ENCODE measurements around the gene PRDX5. TPM values are rescaled to one million over a fixed set of nuclear protein-coding genes. Genes with fewer than 3 reads are reported as not detected.

Gene PRDX5
- 100 to 1,000 TPM; 442 to 808 TPM for polyA plus RNA-seq

DNA sequence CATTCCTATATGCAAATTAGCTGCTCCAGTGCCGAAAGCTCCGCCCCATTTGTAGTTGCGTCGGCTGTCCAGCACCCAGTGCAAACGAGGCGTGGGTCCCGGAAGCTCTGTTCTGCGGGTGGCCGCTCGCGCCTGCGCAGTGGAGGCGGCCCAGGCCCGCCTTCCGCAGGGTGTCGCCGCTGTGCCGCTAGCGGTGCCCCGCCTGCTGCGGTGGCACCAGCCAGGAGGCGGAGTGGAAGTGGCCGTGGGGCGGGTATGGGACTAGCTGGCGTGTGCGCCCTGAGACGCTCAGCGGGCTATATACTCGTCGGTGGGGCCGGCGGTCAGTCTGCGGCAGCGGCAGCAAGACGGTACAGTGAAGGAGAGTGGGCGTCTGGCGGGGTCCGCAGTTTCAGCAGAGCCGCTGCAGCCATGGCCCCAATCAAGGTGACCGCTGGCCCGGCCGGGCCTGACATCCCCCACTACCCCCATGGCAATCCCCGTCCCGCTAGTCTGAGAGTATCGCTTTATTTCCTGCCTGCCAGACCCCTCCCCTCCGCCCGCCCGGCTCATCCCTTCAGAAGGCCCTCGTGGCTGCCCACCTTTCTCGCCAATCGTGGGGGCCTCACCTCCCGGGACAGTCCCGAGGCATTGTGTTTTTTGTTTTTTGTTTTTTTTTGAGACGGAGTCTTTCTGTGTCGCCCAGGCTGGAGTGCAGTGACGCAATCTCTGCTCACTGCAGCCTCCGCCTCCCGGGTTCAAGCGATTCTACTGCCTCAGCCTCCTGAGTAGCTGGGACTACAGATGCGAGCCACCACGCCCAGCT, at the start of gene PRDX5:
PRDX5 (plus strand) TSS at position 161 of the 805 bp plus-strand sequence; CDS start at position 256, 95 bp downstream.
- Histone ChIP-seq H3K36me3 (ENCODE audit: control insufficient read depth in 2 of 2, insufficient read depth in 2 of 2, low read length in 1 of 2) (peaks cover 0 to 30% of the 10 kb centered on the region in 2 donors), H3K27me3 (ENCODE audit: control insufficient read depth in 1 of 2, insufficient read depth in 2 of 2, low read length in 2 of 2) (no peaks in the 10 kb centered on the region), H3K27ac (ENCODE audit: low read depth in 2 of 2, low read length in 1 of 2) (peak within 1 kb of the TSS; percentile 84 to 99), H3K4me1 (ENCODE audit: control insufficient read depth in 2 of 2, insufficient read depth in 2 of 2, low read length in 1 of 2) (peaks cover 0 to 27% of the 10 kb centered on the region in 2 donors), H3K9me3 (ENCODE audit: control insufficient read depth in 2 of 2, insufficient read depth in 1 of 2, low read depth in 1 of 2, low read length in 1 of 2) (no peaks in the 10 kb centered on the region), H3K4me3 (ENCODE audit: low read depth in 1 of 2, low read length in 2 of 2) (peak within 1 kb of the TSS; percentile 62 to 76)
- WGBS, 2 donors, result 0% methylated on average over 60 to 61 of the region's 61 CpGs

DNA sequence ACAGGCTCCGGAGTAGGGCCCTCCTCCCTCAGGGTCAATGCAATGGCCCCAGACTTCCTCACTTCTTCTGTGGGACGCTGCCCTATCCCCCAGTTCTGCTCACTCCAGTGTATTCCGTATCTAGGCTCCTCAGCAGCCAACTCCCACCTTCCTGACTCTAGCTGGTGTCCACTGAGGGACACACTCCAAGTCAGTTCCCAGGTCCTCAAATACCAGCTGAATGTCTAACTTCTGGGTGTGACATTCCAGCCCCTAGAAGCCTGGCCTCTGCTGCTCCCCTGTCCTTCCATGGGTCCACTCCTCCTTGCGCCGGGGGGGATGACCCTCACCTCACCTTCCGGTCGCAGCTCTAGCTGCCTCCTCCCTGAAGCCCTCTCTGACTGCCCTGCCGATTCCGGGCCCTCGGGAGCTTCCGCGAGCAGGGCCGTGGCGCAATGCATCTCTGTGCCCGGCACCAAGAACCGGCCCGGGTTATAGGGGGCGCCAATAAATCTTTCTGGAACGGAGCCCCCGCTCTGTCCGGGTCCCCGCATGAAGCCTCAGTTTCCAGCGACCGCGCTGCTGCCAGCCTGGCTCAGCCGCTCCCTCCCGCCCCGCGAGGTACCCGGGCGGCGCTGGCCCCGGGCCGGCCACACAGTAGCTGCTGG, 48.9 kb upstream of the PRDX5 start:
- H3K27me3 ChIP-seq (ENCODE audit: control insufficient read depth in 1 of 2, insufficient read depth in 2 of 2, low read length in 2 of 2), result no peaks in the 10 kb centered on the region
- H3K9me3 ChIP-seq (ENCODE audit: control insufficient read depth in 2 of 2, insufficient read depth in 1 of 2, low read depth in 1 of 2, low read length in 1 of 2), result no peaks in the 10 kb centered on the region
- peak overlapping the region; percentile 96 for H3K27ac ChIP-seq (ENCODE audit: low read depth in 2 of 2, low read length in 1 of 2)
- H3K36me3 ChIP-seq (ENCODE audit: control insufficient read depth in 2 of 2, insufficient read depth in 2 of 2, low read length in 1 of 2), result peaks cover 5 to 22% of the 10 kb centered on the region in 2 donors
- peak overlapping the region; percentile 57 to 58 for H3K4me3 ChIP-seq (ENCODE audit: low read depth in 1 of 2, low read length in 2 of 2)
- H3K4me1 ChIP-seq (ENCODE audit: control insufficient read depth in 2 of 2, insufficient read depth in 2 of 2, low read length in 1 of 2), result peaks cover 4 to 20% of the 10 kb centered on the region in 2 donors
- 1 to 2% methylated on average over 33 to 34 of the region's 34 CpGs for WGBS, 2 donors

DNA sequence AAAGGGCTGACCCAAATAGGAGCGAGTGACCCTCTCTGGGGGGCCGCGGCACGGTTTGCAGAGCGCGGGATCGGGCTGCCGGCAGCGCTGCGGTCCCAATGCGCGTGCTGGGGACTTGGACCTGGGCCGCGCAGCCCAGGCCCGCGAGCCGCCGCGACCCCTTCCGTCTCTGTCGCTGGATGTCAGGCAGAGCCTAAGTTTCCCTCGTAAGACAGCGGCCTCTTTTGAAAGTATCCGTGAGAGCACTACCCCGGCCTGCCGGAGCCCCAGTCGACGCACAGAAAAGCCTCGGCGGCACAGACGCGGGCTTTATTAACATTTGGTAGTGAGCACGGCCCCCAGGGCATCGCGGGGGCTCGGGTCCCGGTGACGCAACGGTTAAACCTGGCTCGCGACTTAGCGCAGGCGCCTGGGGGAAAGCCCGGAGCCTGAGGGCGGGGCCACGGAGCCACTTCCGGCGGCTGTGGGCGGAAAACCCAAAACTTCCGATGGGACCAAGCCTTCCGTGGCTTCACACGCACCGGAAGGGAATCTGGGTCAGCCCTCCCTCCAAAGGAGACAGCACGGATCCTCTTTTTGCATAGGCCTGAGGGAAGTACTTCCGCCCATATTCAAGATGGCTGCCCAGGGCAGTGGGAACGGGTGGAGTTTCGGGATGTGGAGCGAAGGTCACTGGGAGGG, 48.2 kb upstream of the PRDX5 start:
- 0% methylated on average over 52 to 58 of the region's 58 CpGs for WGBS, 2 donors
- H3K9me3 ChIP-seq (ENCODE audit: control insufficient read depth in 2 of 2, insufficient read depth in 1 of 2, low read depth in 1 of 2, low read length in 1 of 2), result no peaks in the 10 kb centered on the region
- peaks cover 4 to 20% of the 10 kb centered on the region in 2 donors for H3K4me1 ChIP-seq (ENCODE audit: control insufficient read depth in 2 of 2, insufficient read depth in 2 of 2, low read length in 1 of 2)
- H3K27me3 ChIP-seq (ENCODE audit: control insufficient read depth in 1 of 2, insufficient read depth in 2 of 2, low read length in 2 of 2), result no peaks in the 10 kb centered on the region
- H3K27ac ChIP-seq (ENCODE audit: low read depth in 2 of 2, low read length in 1 of 2), result peak overlapping the region; percentile 96
- H3K36me3 ChIP-seq (ENCODE audit: control insufficient read depth in 2 of 2, insufficient read depth in 2 of 2, low read length in 1 of 2), result peaks cover 0 to 20% of the 10 kb centered on the region in 2 donors
- peak overlapping the region; percentile 57 to 58 for H3K4me3 ChIP-seq (ENCODE audit: low read depth in 1 of 2, low read length in 2 of 2)

DNA sequence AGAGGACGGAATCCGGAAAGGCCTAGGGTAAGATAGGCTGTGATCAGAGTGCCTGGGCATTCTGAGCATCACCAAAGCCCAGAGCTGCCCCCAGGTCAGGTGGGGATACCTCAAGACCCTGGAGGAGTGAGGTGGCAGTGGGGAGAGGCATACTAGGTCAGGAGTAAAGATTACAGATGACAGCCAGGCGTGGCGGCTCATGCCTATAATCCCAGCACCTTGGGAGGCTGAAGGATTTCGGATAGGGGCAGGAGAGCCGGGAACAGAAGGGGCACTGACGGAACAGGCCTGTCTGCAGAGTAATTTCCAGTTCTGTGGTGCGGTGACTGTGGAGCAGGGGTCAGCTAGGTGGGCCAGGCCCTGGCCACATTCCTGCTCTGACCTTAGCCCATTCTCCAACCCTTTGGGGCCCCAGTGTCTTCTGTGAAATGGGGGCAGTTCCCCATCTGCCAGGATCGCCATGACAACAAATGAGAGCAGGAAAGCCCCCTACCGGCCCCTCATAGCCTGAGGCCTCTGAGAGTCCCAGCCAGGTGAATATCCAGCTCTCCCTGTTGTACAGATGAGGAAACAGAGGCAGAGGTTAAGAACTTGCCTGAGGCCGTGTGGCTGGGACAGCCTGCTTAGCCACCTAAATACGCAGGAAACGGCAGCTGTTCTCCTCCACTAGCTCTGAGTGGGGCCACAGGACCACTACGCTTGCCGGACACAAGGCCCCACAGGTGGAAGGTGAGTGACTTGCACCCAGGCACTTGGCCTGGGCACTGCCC, 42.7 kb upstream of the PRDX5 start:
- Histone ChIP-seq H3K9me3 (ENCODE audit: control insufficient read depth in 2 of 2, insufficient read depth in 1 of 2, low read depth in 1 of 2, low read length in 1 of 2) (no peaks in the 10 kb centered on the region), H3K36me3 (ENCODE audit: control insufficient read depth in 2 of 2, insufficient read depth in 2 of 2, low read length in 1 of 2) (peaks cover 0 to 13% of the 10 kb centered on the region in 2 donors), H3K4me3 (ENCODE audit: low read depth in 1 of 2, low read length in 2 of 2) (no peak overlapping the region), H3K27ac (ENCODE audit: low read depth in 2 of 2, low read length in 1 of 2) (peak overlapping the region; percentile 48 to 85), H3K4me1 (ENCODE audit: control insufficient read depth in 2 of 2, insufficient read depth in 2 of 2, low read length in 1 of 2) (peaks cover 0 to 9% of the 10 kb centered on the region in 2 donors), H3K27me3 (ENCODE audit: control insufficient read depth in 1 of 2, insufficient read depth in 2 of 2, low read length in 2 of 2) (no peaks in the 10 kb centered on the region)
- WGBS, 2 donors, result 90 to 91% methylated on average over 15 of the region's 15 CpGs

DNA sequence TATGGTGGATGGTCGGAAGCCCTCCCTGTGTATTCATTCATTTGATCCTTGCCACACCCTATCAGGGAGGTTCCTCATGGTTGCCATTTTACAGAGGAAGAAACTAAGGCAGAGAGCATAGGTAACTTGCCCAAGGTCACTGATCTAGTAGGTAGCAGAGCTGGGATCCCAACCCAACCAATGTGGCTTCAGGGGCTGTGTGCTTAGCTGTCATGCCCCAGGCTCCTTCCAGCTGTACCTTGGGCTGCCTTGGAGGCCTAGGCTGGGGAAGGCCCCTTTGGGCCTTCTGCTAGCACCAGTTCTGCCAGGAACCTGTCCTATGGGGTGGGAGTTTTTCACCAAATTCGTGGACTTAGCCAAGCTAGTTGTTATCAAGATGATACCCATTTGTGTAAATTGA, 42.1 kb upstream of the PRDX5 start:
- peaks cover 0 to 13% of the 10 kb centered on the region in 2 donors for H3K36me3 ChIP-seq (ENCODE audit: control insufficient read depth in 2 of 2, insufficient read depth in 2 of 2, low read length in 1 of 2)
- H3K27ac ChIP-seq (ENCODE audit: low read depth in 2 of 2, low read length in 1 of 2), result peak overlapping the region; percentile 48 to 85
- peaks cover 0 to 9% of the 10 kb centered on the region in 2 donors for H3K4me1 ChIP-seq (ENCODE audit: control insufficient read depth in 2 of 2, insufficient read depth in 2 of 2, low read length in 1 of 2)
- H3K9me3 ChIP-seq (ENCODE audit: control insufficient read depth in 2 of 2, insufficient read depth in 1 of 2, low read depth in 1 of 2, low read length in 1 of 2), result no peaks in the 10 kb centered on the region
- no peaks in the 10 kb centered on the region for H3K27me3 ChIP-seq (ENCODE audit: control insufficient read depth in 1 of 2, insufficient read depth in 2 of 2, low read length in 2 of 2)
- no peak overlapping the region for H3K4me3 ChIP-seq (ENCODE audit: low read depth in 1 of 2, low read length in 2 of 2)
- 66 to 80% methylated on average over 2 of the region's 2 CpGs for WGBS, 2 donors

DNA sequence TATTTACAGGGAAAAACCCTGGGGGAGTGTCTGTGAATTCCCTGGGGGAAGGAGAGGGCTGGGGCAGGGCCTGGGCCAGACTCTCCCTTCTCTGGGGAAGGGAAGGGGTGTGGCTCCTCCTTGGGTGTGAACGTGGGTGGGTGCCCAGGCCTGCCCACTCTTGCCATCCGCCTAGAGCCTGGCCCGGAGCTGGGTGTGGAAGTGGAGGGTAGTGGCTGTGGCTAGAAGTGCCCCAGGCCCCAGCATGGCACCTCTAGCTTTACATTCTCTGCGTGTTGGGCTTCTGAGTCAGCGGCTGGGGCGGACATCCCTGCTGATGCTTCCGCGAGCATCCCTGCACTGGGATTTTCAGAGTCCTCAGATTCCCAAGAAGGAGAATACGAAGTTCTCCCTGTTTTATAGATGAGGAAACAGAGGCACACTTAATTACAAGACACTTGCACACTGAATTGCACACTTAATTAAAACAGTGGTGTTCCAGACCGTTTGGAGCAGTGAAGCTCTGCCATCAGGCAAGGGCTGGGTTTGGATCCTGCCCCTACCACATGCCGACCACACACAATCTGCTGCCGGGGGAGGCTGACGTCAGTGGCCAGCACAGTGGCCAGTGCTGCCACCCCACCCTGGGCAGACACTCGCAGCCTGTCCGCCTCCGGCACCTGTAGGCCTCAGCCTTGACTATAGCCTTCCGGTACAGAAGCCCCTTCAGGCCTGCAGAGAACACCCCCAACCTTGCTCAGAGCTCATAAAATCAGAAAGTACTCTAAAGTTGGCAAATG, 41.1 kb upstream of the PRDX5 start:
- Histone ChIP-seq H3K27me3 (ENCODE audit: control insufficient read depth in 1 of 2, insufficient read depth in 2 of 2, low read length in 2 of 2) (no peaks in the 10 kb centered on the region), H3K27ac (ENCODE audit: low read depth in 2 of 2, low read length in 1 of 2) (peak overlapping the region; percentile 50 to 52), H3K36me3 (ENCODE audit: control insufficient read depth in 2 of 2, insufficient read depth in 2 of 2, low read length in 1 of 2) (peaks cover 0 to 14% of the 10 kb centered on the region in 2 donors), H3K9me3 (ENCODE audit: control insufficient read depth in 2 of 2, insufficient read depth in 1 of 2, low read depth in 1 of 2, low read length in 1 of 2) (no peaks in the 10 kb centered on the region), H3K4me3 (ENCODE audit: low read depth in 1 of 2, low read length in 2 of 2) (no peak overlapping the region), H3K4me1 (ENCODE audit: control insufficient read depth in 2 of 2, insufficient read depth in 2 of 2, low read length in 1 of 2) (peaks cover 0 to 9% of the 10 kb centered on the region in 2 donors)
- WGBS, 2 donors, result 58 to 68% methylated on average over 17 of the region's 17 CpGs

DNA sequence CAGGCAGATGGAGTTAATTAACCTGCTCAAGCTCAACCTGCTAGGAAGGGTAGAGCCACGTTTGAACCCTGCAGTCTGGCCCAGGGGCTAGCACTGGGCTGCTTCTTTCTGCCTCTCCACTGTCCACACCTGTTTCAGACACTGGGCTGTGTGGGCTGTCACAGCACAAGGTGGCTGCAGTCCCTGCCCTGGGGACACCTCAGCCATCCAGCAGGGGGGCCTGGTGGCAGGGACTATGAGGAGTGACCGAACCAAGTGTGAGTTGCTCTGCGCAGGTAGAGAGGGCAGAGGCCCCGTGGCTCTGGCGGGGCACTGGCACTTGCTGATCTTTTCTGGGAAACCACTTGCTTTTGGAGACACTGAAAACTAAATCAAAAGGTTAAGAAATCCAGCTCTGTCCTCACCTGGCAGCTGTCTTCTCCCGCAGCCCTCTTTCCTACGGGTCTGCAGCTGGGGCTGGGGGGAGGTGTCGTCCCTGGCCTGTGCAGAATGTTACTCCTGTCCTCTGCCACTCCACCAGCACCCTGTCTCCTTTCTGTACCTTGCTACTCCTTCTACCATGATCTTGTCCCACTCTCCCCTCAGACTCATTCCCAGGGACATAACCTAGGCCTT, 39.2 kb upstream of the PRDX5 start:
- peaks cover 0 to 17% of the 10 kb centered on the region in 2 donors for H3K4me1 ChIP-seq (ENCODE audit: control insufficient read depth in 2 of 2, insufficient read depth in 2 of 2, low read length in 1 of 2)
- H3K4me3 ChIP-seq (ENCODE audit: low read depth in 1 of 2, low read length in 2 of 2), result no peak overlapping the region
- 85 to 88% methylated on average over 8 of the region's 8 CpGs for WGBS, 2 donors
- H3K27me3 ChIP-seq (ENCODE audit: control insufficient read depth in 1 of 2, insufficient read depth in 2 of 2, low read length in 2 of 2), result no peaks in the 10 kb centered on the region
- H3K36me3 ChIP-seq (ENCODE audit: control insufficient read depth in 2 of 2, insufficient read depth in 2 of 2, low read length in 1 of 2), result peaks cover 0 to 17% of the 10 kb centered on the region in 2 donors
- no peaks in the 10 kb centered on the region for H3K9me3 ChIP-seq (ENCODE audit: control insufficient read depth in 2 of 2, insufficient read depth in 1 of 2, low read depth in 1 of 2, low read length in 1 of 2)
- H3K27ac ChIP-seq (ENCODE audit: low read depth in 2 of 2, low read length in 1 of 2), result no peak overlapping the region

DNA sequence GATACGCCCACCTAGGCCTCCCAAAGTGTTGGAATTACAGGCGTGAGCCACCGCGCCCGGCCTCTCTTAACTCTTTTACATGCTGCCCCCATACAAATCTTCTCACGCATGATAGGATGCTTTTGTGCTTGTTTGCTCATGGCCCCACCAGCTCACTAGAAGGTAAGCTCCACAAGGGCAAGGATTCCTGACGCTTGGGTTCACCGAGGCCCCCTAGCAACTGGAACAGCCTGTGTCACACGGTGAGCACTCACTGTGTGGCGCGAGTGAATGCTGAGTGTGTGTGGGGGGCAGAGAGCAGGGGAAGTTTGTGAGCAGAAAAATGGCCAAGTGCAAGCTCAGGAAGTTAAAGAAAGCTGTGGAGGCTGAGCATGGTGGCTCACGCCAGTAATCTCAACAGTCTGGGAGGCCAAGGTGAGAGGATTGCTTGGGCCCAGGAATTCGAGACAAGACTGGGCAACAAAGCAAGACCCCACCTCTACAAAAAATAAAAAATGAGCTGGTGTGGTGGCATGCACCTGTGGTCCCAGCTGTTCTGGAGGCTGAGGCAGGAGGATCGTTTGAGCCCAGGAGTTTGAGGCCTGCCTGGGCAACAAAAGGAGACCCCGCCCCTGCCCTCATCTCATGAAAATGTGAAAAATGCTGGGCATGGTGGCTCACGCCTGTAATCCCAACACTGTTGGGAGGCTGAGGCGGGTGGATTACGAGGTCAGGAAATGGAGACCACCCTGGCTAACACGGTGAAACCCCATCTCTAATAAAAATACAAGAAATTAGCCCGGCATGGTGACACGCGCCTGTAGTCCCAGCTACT, 35.8 kb upstream of the PRDX5 start:
- Histone ChIP-seq H3K9me3 (ENCODE audit: control insufficient read depth in 2 of 2, insufficient read depth in 1 of 2, low read depth in 1 of 2, low read length in 1 of 2) (no peaks in the 10 kb centered on the region), H3K4me1 (ENCODE audit: control insufficient read depth in 2 of 2, insufficient read depth in 2 of 2, low read length in 1 of 2) (peaks cover 6 to 24% of the 10 kb centered on the region in 2 donors), H3K4me3 (ENCODE audit: low read depth in 1 of 2, low read length in 2 of 2) (no peak overlapping the region), H3K27ac (ENCODE audit: low read depth in 2 of 2, low read length in 1 of 2) (no peak overlapping the region), H3K36me3 (ENCODE audit: control insufficient read depth in 2 of 2, insufficient read depth in 2 of 2, low read length in 1 of 2) (peaks cover 0 to 10% of the 10 kb centered on the region in 2 donors), H3K27me3 (ENCODE audit: control insufficient read depth in 1 of 2, insufficient read depth in 2 of 2, low read length in 2 of 2) (no peaks in the 10 kb centered on the region)
- 94 to 95% methylated on average over 22 of the region's 22 CpGs for WGBS, 2 donors
